ENCODE results near the gene COA1.

- TF ChIP-seq CTCF (conservative IDR thresholded peaks at IDR 0.05 in 1 of 2, IDR thresholded peaks at IDR 0.05 in 1 of 2; ENCODE audit: extremely low read depth in 1 of 2, insufficient read depth in 1 of 2, low read depth in 1 of 2, low read length in 2 of 2) = no peak
- TF ChIP-seq EZH2 (IDR thresholded peaks at IDR 0.05; ENCODE audit: borderline replicate concordance, low read length) = no peak
These were observed 41.8 kb upstream of the COA1 start for GRCh38 chr7:43771128-43771527.

Measured in mammary epithelial cell (primary cell).